HuH-7 (cell line): ENCODE results near the gene THYN1.
A peak's percentile ranks its signal among the peaks of the same experiment; 100 is the strongest.

Experiments
- DNase-seq: peaks from one replicate; pipeline ENCODE4 v3.0.0; 2011; ENCODE audit warnings: low spot score

THYN1 gene

GRCh38 chr11:134248910-134249480, 4.2 kb downstream of the THYN1 start:
- DNase-seq = no peak

- DNase-seq = no peak
Measured at GRCh38 chr11:134246678-134247077, 6.5 kb downstream of the THYN1 start.

- no peak for DNase-seq
Measured at GRCh38 chr11:134246100-134246499, 7.1 kb downstream of the THYN1 start.

GRCh38 chr11:134245434-134245833, 7.7 kb downstream of the THYN1 start:
- DNase-seq = no peak

- DNase-seq = peak; percentile 36
Measured at GRCh38 chr11:134244593-134244992, 8.6 kb downstream of the THYN1 start.

- DNase-seq = no peak
Measured at GRCh38 chr11:134243913-134244312, 9.2 kb downstream of the THYN1 start.

GRCh38 chr11:134242376-134242775, 10.8 kb downstream of the THYN1 start:
- DNase-seq = no peak

- DNase-seq = no peak
Measured at GRCh38 chr11:134240592-134240991, 12.6 kb downstream of the THYN1 start.

- no peak for DNase-seq
Measured at GRCh38 chr11:134238956-134239355, 14.2 kb downstream of the THYN1 start.

- no peak for DNase-seq
Measured at GRCh38 chr11:134237557-134237922, 15.6 kb downstream of the THYN1 start.

- no peak for DNase-seq
Measured at GRCh38 chr11:134236834-134237556, 16.2 kb downstream of the THYN1 start.

- no peak for DNase-seq
Measured at GRCh38 chr11:134235399-134235798, 17.8 kb downstream of the THYN1 start.

GRCh38 chr11:134233729-134234179, 19.4 kb downstream of the THYN1 start:
- DNase-seq = no peak

- DNase-seq = no peak
Measured at GRCh38 chr11:134231958-134232659, 21.0 kb downstream of the THYN1 start.

GRCh38 chr11:134230339-134230738, 22.8 kb downstream of the THYN1 start:
- no peak for DNase-seq

GRCh38 chr11:134229126-134229790, 23.9 kb downstream of the THYN1 start:
- DNase-seq = no peak

- DNase-seq = no peak
Measured at GRCh38 chr11:134228625-134229024, 24.5 kb downstream of the THYN1 start.

GRCh38 chr11:134226806-134227325, 26.3 kb downstream of the THYN1 start:
- DNase-seq = no peak

- DNase-seq = peak; percentile 21
Measured at GRCh38 chr11:134224710-134225664, 28.2 kb downstream of the THYN1 start.

- peak; percentile 94 for DNase-seq
Measured at GRCh38 chr11:134223836-134224709, 29.1 kb downstream of the THYN1 start, which contains the start of the genes NCAPD3 and VPS26B. Gene NCAPD3, minus strand, starts transcription at chr11:134223967. Its CDS starts 41 bp downstream, at chr11:134223926. Gene VPS26B, plus strand, starts transcription at chr11:134224671. Its CDS starts 452 bp downstream, at chr11:134225123.
